ENCODE data around the gene UNC5C. TPM values are rescaled to one million over a fixed set of nuclear protein-coding genes. Genes with fewer than 3 reads are reported as not detected.

The UNC5C gene
- total and polyA plus RNA-seq, 8 donors, result 0.15 to 0.84 (median 0.34) TPM

- Histone ChIP-seq H3K27me3 (no peaks in the 10 kb centered on the region), H3K9me3 (no peaks in the 10 kb centered on the region), H3K27ac (no peak overlapping the region), H3K36me3 (no peaks in the 10 kb centered on the region), H3K4me1 (no peaks in the 10 kb centered on the region), H3K4me3 (no peak overlapping the region)
- intact Hi-C loops (cut with DNase I), result no loop called here
- FAIRE-seq, result no peak
- TF ChIP-seq CTCF (IDR thresholded peaks at IDR 0.05), result no peak
- no peak for DNase-seq
- no peak for ATAC-seq
Measured at GRCh38 chr4:95398217-95398616, 150.6 kb downstream of the UNC5C start.

DNA sequence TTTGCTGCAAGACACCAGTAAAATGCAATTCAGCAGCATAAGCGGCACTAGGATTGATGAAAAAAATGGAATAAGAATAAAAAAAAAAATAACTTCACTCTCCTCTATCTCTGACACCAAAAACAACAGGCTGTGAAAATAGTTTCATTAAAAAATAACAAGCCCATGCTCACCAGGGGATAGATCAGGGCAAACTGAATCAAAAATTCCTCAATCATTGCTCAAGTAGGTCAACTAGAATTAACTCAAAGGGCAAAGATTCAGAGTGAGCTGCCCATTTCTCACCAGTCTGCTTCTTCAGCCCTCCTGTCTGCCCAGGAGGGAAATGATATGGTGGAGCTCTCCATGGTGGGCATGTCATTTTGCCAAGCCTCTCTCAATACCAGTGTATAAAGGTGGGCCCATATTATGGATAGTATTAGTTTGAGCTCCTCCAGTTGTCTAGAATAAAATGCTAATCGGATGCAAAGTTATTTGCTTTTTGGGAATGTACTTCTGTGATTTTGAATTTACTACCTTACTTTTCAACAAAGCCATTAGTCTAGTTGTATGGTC lies 153.9 kb downstream of the UNC5C start:
- no peak for TF ChIP-seq CTCF (IDR thresholded peaks at IDR 0.05)
- Histone ChIP-seq H3K27me3 (no peaks in the 10 kb centered on the region), H3K4me3 (no peak overlapping the region), H3K27ac (no peak overlapping the region), H3K4me1 (no peaks in the 10 kb centered on the region), H3K36me3 (no peaks in the 10 kb centered on the region), H3K9me3 (no peaks in the 10 kb centered on the region)
- DNase-seq, result no peak
- intact Hi-C loops (cut with DNase I), result no loop called here
- no peak for FAIRE-seq
- no peak for ATAC-seq
- 73 to 95% methylated on average over 2 of the region's 2 CpGs for WGBS, 2 donors

DNA sequence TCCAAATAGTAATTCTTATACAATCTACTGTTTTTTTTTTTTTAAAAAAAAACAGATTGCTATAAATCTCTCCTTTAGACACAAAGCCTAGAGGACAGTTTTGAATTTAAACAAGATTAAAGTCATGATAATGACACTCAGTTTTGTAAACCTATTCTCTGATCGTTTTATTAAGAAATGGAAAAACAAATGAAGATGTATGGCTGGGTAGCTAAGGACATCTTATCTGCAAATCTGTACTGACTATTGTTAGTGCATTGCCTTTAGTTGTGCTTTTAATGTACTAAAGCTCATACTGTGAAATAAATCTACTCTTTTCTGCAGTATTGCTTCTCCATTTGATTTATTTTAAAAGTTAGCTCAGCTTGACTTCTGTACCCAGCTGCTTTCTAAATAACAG lies 155.0 kb downstream of the UNC5C start:
- H3K9me3 ChIP-seq, result no peaks in the 10 kb centered on the region
- no peaks in the 10 kb centered on the region for H3K4me1 ChIP-seq
- H3K27ac ChIP-seq, result no peak overlapping the region
- intact Hi-C loops (cut with DNase I), result no loop called here
- H3K4me3 ChIP-seq, result no peak overlapping the region
- H3K27me3 ChIP-seq, result no peaks in the 10 kb centered on the region
- TF ChIP-seq CTCF (IDR thresholded peaks at IDR 0.05), result no peak
- ATAC-seq (no peak), FAIRE-seq (no peak), DNase-seq (no peak)
- 23 to 26% methylated on average over 1 of the region's 1 CpG for WGBS, 2 donors
- no peaks in the 10 kb centered on the region for H3K36me3 ChIP-seq

DNA sequence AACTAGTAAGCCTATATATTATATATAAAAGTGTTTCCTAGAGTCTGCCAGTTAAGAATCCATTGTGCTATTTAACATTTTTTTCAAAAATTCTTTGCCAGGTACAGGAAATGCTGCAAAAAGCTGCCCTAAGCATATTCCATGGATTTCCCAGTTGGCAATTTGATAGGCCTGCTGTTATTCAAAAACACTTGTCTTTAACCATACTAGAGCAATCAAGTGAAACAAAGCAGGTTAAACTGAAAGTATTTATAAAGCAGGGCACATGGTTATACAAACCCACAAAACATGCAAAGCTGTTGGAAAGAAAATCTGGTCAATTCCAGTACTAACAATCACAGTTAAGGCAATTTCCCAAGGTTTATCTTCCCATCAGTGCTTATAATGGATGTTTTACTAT lies 159.9 kb downstream of the UNC5C start:
- no peak overlapping the region for H3K27ac ChIP-seq
- no peaks in the 10 kb centered on the region for H3K27me3 ChIP-seq
- H3K36me3 ChIP-seq, result no peaks in the 10 kb centered on the region
- no peaks in the 10 kb centered on the region for H3K4me1 ChIP-seq
- DNase-seq (no peak), FAIRE-seq (no peak), ATAC-seq (no peak)
- intact Hi-C loops (cut with DNase I), result no loop called here
- no peaks in the 10 kb centered on the region for H3K9me3 ChIP-seq
- H3K4me3 ChIP-seq, result no peak overlapping the region
- no peak for TF ChIP-seq CTCF (IDR thresholded peaks at IDR 0.05)

GRCh38 chr4:95387719-95388118 lies 161.1 kb downstream of the UNC5C start:
- Histone ChIP-seq H3K4me1 (no peaks in the 10 kb centered on the region), H3K27ac (no peak overlapping the region), H3K36me3 (no peaks in the 10 kb centered on the region), H3K4me3 (no peak overlapping the region), H3K27me3 (no peaks in the 10 kb centered on the region), H3K9me3 (no peaks in the 10 kb centered on the region)
- FAIRE-seq (no peak), DNase-seq (no peak), ATAC-seq (no peak)
- intact Hi-C loops (cut with DNase I), result no loop called here
- TF ChIP-seq CTCF (IDR thresholded peaks at IDR 0.05), result no peak
- WGBS, 2 donors, result 71 to 77% methylated on average over 1 of the region's 1 CpG

All from pancreas (tissue), 10 donors.